Ecto neural progenitor cell (in vitro differentiated cells): ENCODE data around the gene TBC1D10A.
"Not testable (repeated sequence)": the region's sequence is repeated elsewhere in the genome, so short reads cannot be mapped to it uniquely, and the experiment has no call there.

ENCODE experiments used
- DNase-seq: peaks from one replicate; pipeline ENCODE4 v3.0.0-alpha.2; 2018; ENCODE audit warnings: low spot score

Gene TBC1D10A

DNA sequence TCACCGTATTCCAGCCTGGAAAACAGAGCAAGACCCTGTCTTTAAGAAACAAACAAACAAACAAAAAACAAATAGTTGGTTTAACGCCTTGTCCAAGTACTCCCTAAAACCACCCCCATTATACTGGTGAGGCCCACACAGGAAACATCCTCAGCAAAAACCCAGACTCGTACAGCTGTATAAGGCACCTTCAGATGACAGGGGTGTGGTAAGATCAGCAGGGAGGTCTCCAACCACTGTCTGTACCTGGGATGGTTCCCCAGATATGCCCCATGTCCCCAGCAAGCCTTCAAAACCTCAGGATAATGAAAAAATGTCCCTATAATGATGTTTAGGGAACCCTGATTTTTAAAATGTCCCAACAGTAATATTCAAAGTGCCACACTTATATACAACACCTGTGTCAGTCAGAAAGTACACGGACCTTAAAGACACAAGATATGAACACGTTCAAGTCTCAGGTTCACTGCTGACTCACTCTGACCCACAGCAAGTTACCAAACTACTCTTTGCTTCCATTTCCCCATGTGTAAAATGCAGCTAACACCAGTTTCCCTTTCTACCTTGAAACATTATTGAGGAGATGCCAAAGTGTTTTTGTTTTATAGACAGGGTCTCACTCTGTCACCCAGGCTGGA, 20.6 kb upstream of the TBC1D10A start:
- DNase-seq: no peak

DNA sequence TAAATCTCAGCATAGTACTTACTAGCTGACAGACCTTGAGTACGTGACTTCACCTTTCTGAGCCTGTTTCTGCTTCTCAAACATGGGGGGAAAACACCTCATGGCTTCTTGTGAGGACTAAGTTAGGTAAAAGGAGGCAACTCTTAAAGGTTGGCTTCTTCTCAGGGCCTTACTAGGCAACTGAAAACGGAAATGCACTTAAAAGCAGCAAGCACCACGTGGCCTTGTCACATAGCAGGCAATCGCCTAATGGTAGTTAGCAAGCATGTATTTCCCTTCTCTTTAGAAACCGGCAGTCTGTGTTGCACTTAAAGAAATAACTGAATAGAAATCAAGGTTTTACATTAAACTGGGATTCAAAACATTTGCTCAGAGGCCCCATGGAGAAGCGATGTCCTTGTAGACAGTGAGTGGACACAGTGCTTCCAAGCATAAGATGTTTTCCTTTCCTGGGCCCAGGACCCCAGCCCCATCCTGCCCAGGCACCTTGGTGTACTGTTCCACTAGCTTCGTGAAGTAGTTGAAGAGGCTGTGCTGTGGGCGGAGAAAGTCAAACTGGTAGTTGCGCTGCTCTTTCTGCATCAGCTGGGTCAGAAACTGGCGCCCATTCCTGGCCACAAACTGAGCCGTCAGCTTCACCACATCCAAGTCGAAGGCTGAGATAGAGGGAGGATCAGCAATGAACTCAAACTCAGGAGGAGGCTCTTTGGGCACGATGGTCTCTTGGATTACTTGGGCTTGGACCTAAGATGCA, 17.9 kb upstream of the TBC1D10A start:
- DNase-seq: no peak

GRCh38 chr22:30340911-30341685, 14.4 kb upstream of the TBC1D10A start:
- no peak for DNase-seq

GRCh38 chr22:30338802-30339201, 12.1 kb upstream of the TBC1D10A start:
- DNase-seq: no peak

DNA sequence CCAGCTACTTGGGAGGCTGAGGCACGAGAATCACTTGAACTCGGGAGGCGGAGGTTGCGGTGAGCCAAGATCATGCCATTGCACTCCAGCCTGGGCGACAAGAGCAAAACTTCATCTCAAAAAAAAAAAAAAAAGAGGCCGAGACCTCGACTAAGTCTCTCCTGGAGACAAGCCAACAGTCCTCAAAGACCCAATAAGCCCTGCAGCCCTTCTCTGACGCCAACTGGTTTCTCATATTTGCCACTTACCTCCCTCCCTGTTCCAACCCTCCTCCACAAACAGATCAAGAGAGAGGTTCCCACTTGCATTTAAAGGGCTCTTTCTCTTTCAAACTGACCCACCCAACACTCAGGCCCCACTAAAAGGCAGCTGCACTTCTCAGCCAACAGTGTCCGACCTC, 11.6 kb upstream of the TBC1D10A start:
- not testable (repeated sequence) for DNase-seq

- no peak for DNase-seq
Measured at GRCh38 chr22:30337461-30337778, 10.7 kb upstream of the TBC1D10A start.

GRCh38 chr22:30336752-30337460, 10.2 kb upstream of the TBC1D10A start:
- DNase-seq: no peak

DNA sequence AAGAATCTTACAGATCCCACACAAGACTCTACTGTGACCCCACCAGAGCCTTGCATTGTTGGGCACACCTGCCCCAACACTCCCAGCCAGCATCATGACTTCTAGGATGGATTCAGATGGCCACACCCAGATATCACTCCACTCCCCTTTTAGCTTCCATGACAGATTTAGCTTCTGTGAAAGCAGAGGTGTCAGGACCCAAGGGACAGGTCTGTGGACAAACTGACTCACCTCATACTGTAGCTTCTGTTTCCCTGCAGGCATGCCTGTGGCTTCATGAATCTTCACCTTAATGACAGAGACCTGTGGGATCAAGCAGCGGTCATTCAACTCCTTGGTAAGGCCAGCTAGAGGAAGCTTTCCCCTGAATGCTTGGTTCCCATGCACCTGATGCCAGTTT, 8.5 kb upstream of the TBC1D10A start:
- no peak for DNase-seq

GRCh38 chr22:30334646-30335045, 7.9 kb upstream of the TBC1D10A start:
- DNase-seq: no peak

DNA sequence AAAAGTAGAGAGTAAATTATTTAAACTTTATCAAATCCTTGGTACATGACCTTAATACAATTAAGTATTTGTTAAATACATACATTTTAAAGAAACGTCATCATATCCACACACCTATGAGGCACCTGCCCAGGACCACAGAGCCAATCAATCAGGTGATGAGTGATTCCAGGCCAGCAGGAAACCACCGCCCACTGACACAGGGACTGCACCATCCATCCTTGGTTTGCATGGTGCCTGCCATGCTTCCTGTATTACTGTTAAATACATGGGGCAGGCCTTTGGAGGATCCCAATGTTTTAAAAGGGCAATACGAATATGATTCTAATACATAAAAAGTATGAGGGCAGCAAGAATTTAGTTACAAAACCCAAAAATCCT, 7.0 kb upstream of the TBC1D10A start:
- DNase-seq: no peak

DNA sequence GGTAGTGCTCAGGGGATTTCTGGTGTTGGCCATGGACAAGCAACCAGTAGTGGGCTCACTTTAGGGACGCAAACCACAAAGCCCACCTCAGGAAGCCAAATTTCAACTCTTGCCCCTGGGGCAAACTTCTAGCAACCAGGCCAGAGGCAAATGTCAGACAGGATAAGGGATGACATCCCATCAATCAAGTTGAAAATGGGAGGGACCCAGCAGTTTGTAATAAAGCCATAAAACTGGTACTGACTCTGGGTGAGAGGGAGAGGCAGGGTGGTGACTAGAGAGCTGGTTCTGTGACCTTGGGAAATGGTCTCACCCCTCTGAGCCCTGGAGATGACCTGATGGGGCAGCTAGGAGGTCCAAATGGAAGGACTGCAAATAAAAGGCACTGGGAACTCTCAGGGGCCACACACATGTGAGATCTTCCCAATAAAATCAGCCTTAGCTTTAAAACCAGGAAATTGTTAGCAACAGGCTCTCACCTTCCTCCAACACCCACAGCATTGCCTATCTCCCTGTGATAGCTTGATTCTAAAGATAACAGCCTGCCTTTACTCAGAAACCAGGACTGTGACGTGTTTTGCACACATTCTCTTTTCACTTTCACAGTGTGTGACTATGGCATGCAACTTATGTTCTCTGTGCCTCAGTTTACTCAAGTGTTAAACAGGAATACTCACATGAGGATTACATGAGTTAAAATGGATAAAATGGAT, 6.4 kb upstream of the TBC1D10A start:
- DNase-seq: no peak

- no peak for DNase-seq
Measured at GRCh38 chr22:30332551-30332950, 5.8 kb upstream of the TBC1D10A start.

GRCh38 chr22:30328466-30329049, 1.8 kb upstream of the TBC1D10A start:
- DNase-seq: no peak

DNA sequence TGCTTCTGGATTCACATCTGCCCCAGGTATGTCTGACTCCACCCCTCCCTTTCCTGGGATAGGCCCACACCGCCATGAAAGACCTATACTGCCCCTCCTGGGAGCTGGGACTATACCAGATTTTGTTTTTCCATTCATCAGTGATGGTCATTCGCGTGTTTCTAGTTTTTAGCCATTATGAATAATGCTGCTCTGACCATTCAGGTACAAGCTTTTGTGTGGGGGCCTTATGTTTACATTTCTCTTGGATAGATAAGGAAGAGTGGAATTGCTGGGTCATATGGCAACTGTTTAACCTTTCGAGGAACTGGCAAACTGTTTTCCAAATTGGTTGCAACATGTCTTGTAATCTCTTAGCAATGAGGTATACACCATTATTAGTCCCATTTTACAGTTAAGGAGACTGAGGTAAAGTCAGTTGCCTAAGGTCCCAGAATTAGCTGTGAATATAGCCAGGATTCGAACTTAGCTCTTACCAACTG, 1.2 kb upstream of the TBC1D10A start:
- no peak for DNase-seq

DNA sequence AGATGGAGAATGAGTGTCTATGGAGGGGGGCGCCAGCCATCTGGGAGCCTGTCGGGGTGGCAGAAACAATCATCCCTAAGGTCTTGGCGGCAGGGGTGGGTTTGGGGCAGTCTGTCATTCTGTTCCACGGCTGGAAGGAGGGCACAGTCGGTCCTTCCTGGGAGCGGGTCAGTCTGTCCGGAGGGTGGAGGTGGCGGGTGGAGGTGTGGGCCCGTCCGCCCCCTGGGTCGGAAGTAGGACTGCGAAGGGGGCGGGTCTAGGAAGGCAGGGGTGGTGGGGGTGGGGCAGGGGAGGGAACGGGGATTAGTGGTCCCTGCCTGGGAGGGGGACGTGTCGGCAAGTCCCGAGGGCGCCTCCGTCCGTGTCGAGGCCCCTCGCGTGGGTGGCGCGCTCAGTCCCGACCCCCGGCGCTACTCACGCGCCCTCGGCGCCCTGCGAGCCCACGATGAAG, 461 bp downstream of the TBC1D10A start:
- peak; percentile 49 for DNase-seq

DNA sequence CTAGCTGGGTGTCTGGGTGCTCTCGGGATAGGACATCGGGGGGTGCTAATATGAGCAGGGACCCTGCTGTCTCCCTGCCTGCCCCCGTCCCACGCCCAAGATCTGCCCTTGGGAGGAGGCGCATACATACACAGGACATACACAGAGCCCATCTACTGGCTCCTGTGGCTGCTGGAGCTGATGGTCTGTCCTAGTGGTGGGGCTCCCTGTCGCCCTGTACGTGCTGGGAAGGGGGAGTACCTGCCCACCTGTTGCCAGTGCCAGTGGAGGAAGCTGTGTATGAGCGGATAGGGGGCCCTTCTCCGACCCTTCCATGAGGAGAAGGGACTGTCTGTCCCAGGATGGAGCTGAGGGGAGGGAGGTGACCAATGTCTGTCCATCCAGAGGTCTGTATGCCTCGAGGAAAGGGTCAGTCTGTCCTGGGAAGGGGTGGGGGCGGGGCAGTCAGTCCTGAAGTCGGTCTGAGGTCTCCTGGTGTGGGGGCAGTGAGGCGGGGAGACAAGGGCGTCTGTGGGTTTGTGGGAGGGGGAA, 952 bp downstream of the TBC1D10A start:
- DNase-seq: no peak

GRCh38 chr22:30325065-30325720, 1.5 kb downstream of the TBC1D10A start:
- peak; percentile 53 for DNase-seq

GRCh38 chr22:30324014-30324730, 2.6 kb downstream of the TBC1D10A start:
- no peak for DNase-seq

DNA sequence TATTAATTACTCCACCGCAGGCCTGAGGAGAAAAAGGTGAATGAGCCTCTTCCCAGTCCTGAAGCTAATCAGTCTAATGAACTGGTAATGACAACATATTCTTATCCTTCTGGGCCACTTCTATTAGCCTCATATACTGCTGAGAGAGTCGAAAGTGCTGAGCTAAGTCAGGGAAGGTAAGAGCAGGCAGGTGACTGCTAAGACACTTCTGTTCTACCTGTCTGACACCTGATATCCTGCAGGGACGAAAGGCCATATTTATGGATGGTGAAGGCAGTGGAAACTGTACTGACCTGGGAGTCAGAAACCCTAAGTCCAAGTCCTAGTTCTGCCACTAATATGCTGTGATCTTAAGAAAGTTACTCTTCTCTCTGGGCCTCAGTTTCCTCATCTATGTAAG, 3.5 kb downstream of the TBC1D10A start:
- DNase-seq: no peak

DNA sequence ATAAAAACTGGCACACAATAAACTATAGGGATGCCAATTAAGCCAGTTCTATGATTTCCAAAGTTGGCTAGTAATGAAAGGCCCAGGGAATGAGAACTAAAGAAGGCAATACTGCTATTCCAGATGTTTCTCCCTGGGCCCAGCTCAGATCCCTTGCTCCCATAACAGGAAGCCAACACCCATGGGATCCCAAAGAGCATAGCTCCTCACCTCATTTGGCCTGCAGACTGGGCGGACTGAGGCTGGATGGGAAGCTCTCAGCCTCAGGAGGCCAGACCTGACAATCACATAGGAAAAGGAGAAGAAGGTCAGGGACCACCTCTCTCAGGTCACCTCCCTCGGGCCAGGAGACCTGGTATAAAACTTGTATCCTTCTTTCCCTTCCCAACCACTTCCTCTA, 5.3 kb downstream of the TBC1D10A start:
- no peak for DNase-seq
